Choroid plexus epithelial cell (primary cell): ENCODE data around the gene KLF11.

ENCODE experiments used
- DNase-seq: peaks from one replicate; pipeline ENCODE4 v3.0.0-alpha.2; 2010; ENCODE audit warnings: low read depth
- H3K4me3 ChIP-seq: 2 replicates; pipeline ENCODE4 v1.5.1; 2011; ENCODE audit warnings: low read depth, mild to moderate bottlenecking, control low read depth, low read length, moderate library complexity
- CTCF ChIP-seq: conservative IDR thresholded peaks from 2 replicates; pipeline ENCODE4 v1.5.1; 2011; ENCODE audit warnings: low read depth, mild to moderate bottlenecking, control low read depth, inconsistent platforms, low read length, moderate library complexity

The KLF11 gene

GRCh38 chr2:10048501-10049171 is 5.3 kb downstream of the KLF11 start:
- TF ChIP-seq CTCF = peak; percentile 64
- DNase-seq = peak; percentile 78
- no peak overlapping the region for H3K4me3 ChIP-seq

GRCh38 chr2:10052216-10052615 is 8.9 kb downstream of the KLF11 start:
- TF ChIP-seq CTCF = no peak

GRCh38 chr2:10053351-10053750 is 10.0 kb downstream of the KLF11 start:
- H3K4me3 ChIP-seq = no peak overlapping the region
- TF ChIP-seq CTCF = no peak
- DNase-seq = no peak

More at GRCh38 chr2:10052216-10052615, 8.9 kb downstream of the KLF11 start:
- DNase-seq = no peak
- no peak overlapping the region for H3K4me3 ChIP-seq

GRCh38 chr2:10054424-10054823 is 11.1 kb downstream of the KLF11 start:
- H3K4me3 ChIP-seq = no peak overlapping the region
- DNase-seq = no peak
- peak; percentile 4 for TF ChIP-seq CTCF

- DNase-seq = no peak
Observed at GRCh38 chr2:10054976-10055375, 11.6 kb downstream of the KLF11 start.

GRCh38 chr2:10056439-10056838 is 13.1 kb downstream of the KLF11 start:
- H3K4me3 ChIP-seq = no peak overlapping the region
- no peak for TF ChIP-seq CTCF
- DNase-seq = no peak

More at GRCh38 chr2:10054976-10055375, 11.6 kb downstream of the KLF11 start:
- no peak overlapping the region for H3K4me3 ChIP-seq
- no peak for TF ChIP-seq CTCF
